Measurements from ENCODE around the gene CACNA1B.

GRCh38 chr9:137969685-137970084 lies 92.1 kb downstream of the CACNA1B start:
- TF ChIP-seq CTCF (IDR thresholded peaks at IDR 0.05 in 2 of 3, conservative IDR thresholded peaks at IDR 0.05 in 1 of 3; ENCODE audit: borderline replicate concordance in 1 of 3, insufficient read depth in 1 of 3, low read depth in 2 of 3, low read length in 2 of 3), result no peak
- no peak for TF ChIP-seq POLR2A (IDR thresholded peaks at IDR 0.05; ENCODE audit: borderline replicate concordance, extremely low read depth, insufficient read depth, insufficient read length)
- TF ChIP-seq ZFX (IDR thresholded peaks at IDR 0.05), result no peak
- no peak for TF ChIP-seq POLR2AphosphoS5 (IDR thresholded peaks at IDR 0.05; ENCODE audit: low read depth, low read length)
- no peak for TF ChIP-seq YY1 (IDR thresholded peaks at IDR 0.05; ENCODE audit: extremely low read depth, insufficient replicate concordance, low read depth, low read length)
- no peak for TF ChIP-seq CEBPB (IDR thresholded peaks at IDR 0.05; ENCODE audit: low read depth)
- TF ChIP-seq RAD21 (IDR thresholded peaks at IDR 0.05; ENCODE audit: low read depth), result no peak
- TF ChIP-seq EZH2phosphoT487 (IDR thresholded peaks at IDR 0.05; ENCODE audit: borderline replicate concordance), result no peak
- no peak for TF ChIP-seq EZH2 (IDR thresholded peaks at IDR 0.05)
- no peak for TF ChIP-seq MAX (IDR thresholded peaks at IDR 0.05)
